Heart left ventricle (tissue), 16 donors: ENCODE measurements around the gene CHMP3. TPM values are rescaled to one million over a fixed set of nuclear protein-coding genes. Genes with fewer than 3 reads are reported as not detected.

Experiments used
- ATAC-seq, 4 donors: fragments of 200-7000 bp; cut with Tn5 transposase; one replicate each; pipeline ENCODE4 v1.9.1; 2020 to 2022; ENCODE audit warnings: moderate library complexity in 4 of 4, mild to moderate bottlenecking in 3 of 4, moderate number of reproducible peaks in 1 of 4
- DNase-seq, 5 donors: peaks; one replicate each; pipeline ENCODE4 v3.0.0-alpha.2; 2020
- H3K27ac ChIP-seq, 12 donors: fragments of 200-600 bp; sonication (generic) in 4 of 12; one replicate each; pipeline versions ENCODE4 v1.5.0 to v1.8.0; 2016 to 2022; ENCODE audit warnings: mild to moderate bottlenecking in 2 of 12
- H3K27me3 ChIP-seq, 9 donors: fragments of 200-600 bp; sonication (generic) in 2 of 9; one replicate each; pipeline versions ENCODE4 v1.5.1 to v1.8.0; 2016 to 2022; ENCODE audit warnings: mild to moderate bottlenecking in 3 of 9
- H3K36me3 ChIP-seq, 9 donors: fragments of 200-600 bp; sonication (generic) in 2 of 9; one replicate each; pipeline versions ENCODE4 v1.5.0 to v1.8.0; 2018 to 2022; ENCODE audit warnings: mild to moderate bottlenecking in 2 of 9
- H3K4me1 ChIP-seq, 12 donors: fragments of 200-600 bp; sonication (generic) in 4 of 12; one replicate each; pipeline versions ENCODE4 v1.5.0 to v1.8.0; 2016 to 2022; ENCODE audit warnings: mild to moderate bottlenecking in 3 of 12
- H3K4me3 ChIP-seq, 12 donors: fragments of 200-600 bp; sonication (generic) in 4 of 12; one replicate each; pipeline versions ENCODE4 v1.5.0 to v1.8.0; 2017 to 2022; ENCODE audit warnings: mild to moderate bottlenecking in 9 of 12, moderate library complexity in 4 of 12
- H3K9me3 ChIP-seq, 12 donors: fragments of 200-600 bp; sonication (generic) in 4 of 12; one replicate each; pipeline versions ENCODE4 v1.5.0 to v1.8.0; 2016 to 2022; ENCODE audit warnings: mild to moderate bottlenecking in 1 of 12
- CTCF ChIP-seq, 12 donors: fragments of 200-600 bp; sonication (generic) in 4 of 12; IDR thresholded peaks; one replicate each; pipeline versions ENCODE4 v1.5.0 to v1.8.0; 2018 to 2022; ENCODE audit warnings: antibody characterized with exemption in 12 of 12, mild to moderate bottlenecking in 5 of 12
- POLR2A ChIP-seq, 2 donors: fragments of 450-650 bp; IDR thresholded peaks; one replicate each; pipeline ENCODE4 v1.6.1; 2017; ENCODE audit warnings: antibody characterized with exemption in 2 of 2, mild to moderate bottlenecking in 2 of 2, moderate library complexity in 2 of 2
- WGBS, 4 donors: extraction: QIAGEN DNeasy Blood & Tissue Kit in 2 of 4; methylation state at CpG; one replicate each; pipeline versions ENCODE4 v1.1.5 to v1.1.7; 2013 to 2018; 5-methylcytosine and 5-hydroxymethylcytosine counted together
- intact Hi-C, 10 donors: fragments of 100-400 bp; cut with DNase I; formaldehyde crosslinking; loops; one replicate each; pipeline versions ENCODE4 v1.11.1 to v1.14.2; 2022
- polyA plus RNA-seq, 2 donors: library from polyadenylated mRNA; stranded (reverse); fragments of 200-250 nt; gene quantifications; one replicate each; pipeline ENCODE4 v1.2.3, GENCODE V29; 2013
- total RNA-seq, 9 donors: library from RNA; depleted of rRNA in 2 of 9; stranded (reverse); fragments of >200 nt in 2 of 9; fragmentation: NEBNext Ultra II Directional in 3 of 9; extraction: Animal tissue kit (Norgen Biotek cat#: 25700) in 3 of 9; gene quantifications; one replicate each; pipeline versions ENCODE4 v1.1.0 to v1.2.4, GENCODE V29; 2016 to 2023
- donor health status: ischemic (EF 13 %, LVEDD 7.1; RV severe dilation, severe dysfunction).
- donor health status: healthy with polysubstance abuse.
- donor health status: DM: no; HTN: yes; CAD: no.
- donor health status: DM: no; HTN: no; CAD: no.
- donor health status: ischemic (EF 25% LVEDD 6.9; RV normal size, moderate dysfunction).
- donor health status: ischemic (EF 25% LVEDD 5.7; RV mildly dilated, moderate dysfunction).
- donor health status: healthy.
- donor health status: DM: yes; HTN: yes; CAD: no.
- donor health status: ischemic (EF 35%, LVEDD 5.7; RV mildly dilated, moderate dysfunction).
- donor health status: nonischemic (EF 11% LVEDD 7.7; RV severe dilation, severe dysfunction).
- donor health status: DM: yes; HTN: yes; CAD: no.
- donor health status: PGD.
- donor health status: ischemic (EF 29% LVEDD 5.4; RV normal size, mild dysfunction).
- donor health status: nonischemic (EF 23%, LVEDD 6.1; RV moderate dilation, normal function).

CHMP3 gene
- total and polyA plus RNA-seq, 11 donors = 50.0 to 178 (median 144) TPM

GRCh38 chr2:86513948-86514660, 49.1 kb downstream of the CHMP3 start:
- Histone ChIP-seq H3K4me1 (peaks cover 0 to 49% (median 18%) of the 10 kb centered on the region in 12 donors), H3K27me3 (no peaks in the 10 kb centered on the region), H3K9me3 (no peaks in the 10 kb centered on the region), H3K4me3 (no peak overlapping the region), H3K36me3 (peaks cover 0 to 17% (median 10%) of the 10 kb centered on the region in 9 donors), H3K27ac (peak overlapping the region in 3 of 12 donors; percentile 11 to 42 (median 16))
- WGBS, 4 donors = 66 to 78% (median 75%) methylated on average over 5 of the region's 5 CpGs
- intact Hi-C loops = no loop called here
- no peak for TF ChIP-seq POLR2A (IDR thresholded peaks at IDR 0.05)
- no peak for TF ChIP-seq CTCF (IDR thresholded peaks at IDR 0.05)
- DNase-seq (no peak), ATAC-seq (peak in 2 of 4 donors; percentile 20 to 56)

GRCh38 chr2:86512892-86513291, 50.4 kb downstream of the CHMP3 start:
- ATAC-seq = no peak
- Histone ChIP-seq H3K27me3 (no peaks in the 10 kb centered on the region), H3K27ac (no peak overlapping the region), H3K36me3 (peaks cover 0 to 29% (median 22%) of the 10 kb centered on the region in 9 donors), H3K9me3 (no peaks in the 10 kb centered on the region), H3K4me1 (peaks cover 0 to 48% (median 18%) of the 10 kb centered on the region in 12 donors), H3K4me3 (no peak overlapping the region)
- DNase-seq = no peak
- 40 to 59% (median 51%) methylated on average over 2 of the region's 2 CpGs for WGBS, 4 donors
- TF ChIP-seq CTCF (IDR thresholded peaks at IDR 0.05) (no peak), POLR2A (IDR thresholded peaks at IDR 0.05) (no peak)
- intact Hi-C loops = no loop called here

GRCh38 chr2:86512034-86512433, 51.2 kb downstream of the CHMP3 start:
- H3K36me3 ChIP-seq = peaks cover 0 to 38% (median 31%) of the 10 kb centered on the region in 9 donors
- no peaks in the 10 kb centered on the region for H3K9me3 ChIP-seq
- H3K27ac ChIP-seq = no peak overlapping the region
- intact Hi-C loops = no loop called here
- H3K4me3 ChIP-seq = no peak overlapping the region
- no peak for TF ChIP-seq CTCF (IDR thresholded peaks at IDR 0.05)
- TF ChIP-seq POLR2A (IDR thresholded peaks at IDR 0.05) = no peak
- no peaks in the 10 kb centered on the region for H3K27me3 ChIP-seq
- ATAC-seq = no peak
- peaks cover 0 to 48% (median 18%) of the 10 kb centered on the region in 12 donors for H3K4me1 ChIP-seq
- WGBS, 4 donors = 59 to 79% (median 76%) methylated on average over 4 of the region's 4 CpGs
- no peak for DNase-seq

GRCh38 chr2:86510436-86510933, 52.8 kb downstream of the CHMP3 start:
- H3K4me1 ChIP-seq = peaks cover 0 to 48% (median 18%) of the 10 kb centered on the region in 12 donors
- intact Hi-C loops = no loop called here
- H3K27me3 ChIP-seq = no peaks in the 10 kb centered on the region
- 79 to 92% (median 83%) methylated on average over 4 of the region's 4 CpGs for WGBS, 4 donors
- TF ChIP-seq CTCF (IDR thresholded peaks at IDR 0.05) (no peak), POLR2A (IDR thresholded peaks at IDR 0.05) (no peak)
- peaks cover 0 to 53% (median 45%) of the 10 kb centered on the region in 9 donors for H3K36me3 ChIP-seq
- no peak overlapping the region for H3K4me3 ChIP-seq
- DNase-seq (no peak), ATAC-seq (peak in 2 of 4 donors; percentile 48 to 49)
- H3K9me3 ChIP-seq = no peaks in the 10 kb centered on the region
- peak overlapping the region in 5 of 12 donors; percentile 2 to 55 (median 34) for H3K27ac ChIP-seq
